ENCODE measurements around the gene PPFIA3. TPM values are rescaled to one million over a fixed set of nuclear protein-coding genes. Genes with fewer than 3 reads are reported as not detected.
A peak's percentile ranks its signal among the peaks of the same experiment; 100 is the strongest.

The PPFIA3 gene
- total RNA-seq, 1 experiment from 2014 or later, result 19.1 TPM

DNA sequence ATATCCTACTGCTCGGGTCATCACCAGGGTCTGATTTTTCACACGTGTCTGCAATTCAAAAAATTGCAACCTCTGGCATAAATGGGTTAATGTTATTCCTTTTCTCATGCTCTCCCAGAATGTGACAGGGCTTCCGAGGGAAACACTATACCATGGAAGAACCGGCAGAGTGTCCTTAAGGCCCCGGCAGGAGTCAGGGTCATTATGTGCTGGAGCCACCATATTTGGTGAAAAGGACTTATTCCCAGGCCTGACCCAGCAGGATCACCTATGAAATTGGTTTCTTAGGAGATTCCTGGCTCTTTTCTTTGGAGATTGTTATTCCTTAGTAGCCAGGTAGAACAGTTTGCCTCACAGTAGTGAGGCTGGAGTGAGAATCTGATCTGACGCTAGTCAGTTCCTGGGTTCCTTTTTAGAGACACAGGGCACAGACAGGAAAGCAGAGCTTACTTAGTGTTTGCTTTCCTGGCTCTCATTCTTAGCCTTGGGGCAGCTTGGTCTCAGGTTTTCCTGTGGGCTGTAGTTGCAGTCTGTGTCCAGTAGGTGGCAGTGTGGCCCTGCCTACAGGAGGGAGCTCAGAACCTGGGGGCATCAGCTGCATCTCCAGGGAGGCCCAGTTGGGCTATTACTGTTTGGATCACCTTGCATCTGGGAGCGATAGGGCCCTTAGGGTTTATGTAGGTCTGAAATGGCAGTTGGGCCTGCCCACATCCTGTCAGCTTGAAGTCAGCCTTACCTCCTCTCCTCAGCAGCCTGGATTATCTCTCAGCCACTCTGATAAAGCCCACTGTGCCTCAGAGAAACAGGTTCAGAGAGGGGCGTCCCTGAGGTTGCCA lies 21.7 kb upstream of the PPFIA3 start:
- Histone ChIP-seq H3T11ph (ENCODE audit: low read length) (no peak overlapping the region), H4K5ac (ENCODE audit: insufficient read length, low read depth, low read length) (no peak overlapping the region), H3K79me1 (ENCODE audit: insufficient read depth, low read depth, low read length, poor library complexity, severe bottlenecking) (peaks cover 3% of the 10 kb centered on the region), H3K18ac (ENCODE audit: insufficient read length, low read depth, low read length) (no peak overlapping the region), H3K23ac (ENCODE audit: insufficient read length, low read depth, low read length) (no peak overlapping the region), H4K8ac (replicated peaks; ENCODE audit: insufficient read length, low read depth, low read length) (no peak overlapping the region), H3K14ac (ENCODE audit: insufficient read depth, low read length) (no peak overlapping the region), H3K4me1 (ENCODE audit: insufficient read depth, low read length) (no peaks in the 10 kb centered on the region), H2BK5ac (ENCODE audit: insufficient read length, low read length) (no peak overlapping the region), H3K9ac (ENCODE audit: extremely low read depth, insufficient read length, low read length) (no peak overlapping the region), H3K23me2 (ENCODE audit: insufficient read length, low read depth, low read length, poor library complexity, severe bottlenecking) (no peaks in the 10 kb centered on the region), H2BK120ac (ENCODE audit: low read depth, low read length, poor library complexity, severe bottlenecking) (no peak overlapping the region), H3K27ac (ENCODE audit: insufficient read length, low read depth, low read length) (no peak overlapping the region), H3K79me2 (ENCODE audit: insufficient read depth, low read length) (no peaks in the 10 kb centered on the region; the same call in 1 of the 2 replicates), H3K9me3 (ENCODE audit: control insufficient read depth, low read depth, low read length) (no peaks in the 10 kb centered on the region), H2AK5ac (ENCODE audit: insufficient read length, low read length) (no peak overlapping the region), H3K4me2 (ENCODE audit: insufficient read depth, insufficient read length, low read length) (no peak overlapping the region), H2BK12ac (ENCODE audit: insufficient read length, low read depth, low read length) (no peak overlapping the region), H4K91ac (ENCODE audit: insufficient read length, low read depth, low read length) (no peak overlapping the region), H3K27me3 (ENCODE audit: insufficient read depth, low read length) (no peaks in the 10 kb centered on the region), H3K4ac (ENCODE audit: low read depth, low read length) (no peak overlapping the region), H4K20me1 (ENCODE audit: control insufficient read depth, insufficient read depth, insufficient read length) (no peaks in the 10 kb centered on the region), H2BK15ac (ENCODE audit: low read depth, low read length) (no peak overlapping the region), H3K56ac (ENCODE audit: insufficient read length, low read depth, low read length) (no peak overlapping the region), H2BK20ac (ENCODE audit: low read depth, low read length, poor library complexity, severe bottlenecking) (no peak overlapping the region), H2AFZ (ENCODE audit: low read length) (no peak overlapping the region)
- H3K4me1 Mint-ChIP-seq, result peaks cover 4 to 14% of the 10 kb centered on the region in 2 experiments; a peak in 2 of 4 replicates
- TF ChIP-seq, protein P1, sequence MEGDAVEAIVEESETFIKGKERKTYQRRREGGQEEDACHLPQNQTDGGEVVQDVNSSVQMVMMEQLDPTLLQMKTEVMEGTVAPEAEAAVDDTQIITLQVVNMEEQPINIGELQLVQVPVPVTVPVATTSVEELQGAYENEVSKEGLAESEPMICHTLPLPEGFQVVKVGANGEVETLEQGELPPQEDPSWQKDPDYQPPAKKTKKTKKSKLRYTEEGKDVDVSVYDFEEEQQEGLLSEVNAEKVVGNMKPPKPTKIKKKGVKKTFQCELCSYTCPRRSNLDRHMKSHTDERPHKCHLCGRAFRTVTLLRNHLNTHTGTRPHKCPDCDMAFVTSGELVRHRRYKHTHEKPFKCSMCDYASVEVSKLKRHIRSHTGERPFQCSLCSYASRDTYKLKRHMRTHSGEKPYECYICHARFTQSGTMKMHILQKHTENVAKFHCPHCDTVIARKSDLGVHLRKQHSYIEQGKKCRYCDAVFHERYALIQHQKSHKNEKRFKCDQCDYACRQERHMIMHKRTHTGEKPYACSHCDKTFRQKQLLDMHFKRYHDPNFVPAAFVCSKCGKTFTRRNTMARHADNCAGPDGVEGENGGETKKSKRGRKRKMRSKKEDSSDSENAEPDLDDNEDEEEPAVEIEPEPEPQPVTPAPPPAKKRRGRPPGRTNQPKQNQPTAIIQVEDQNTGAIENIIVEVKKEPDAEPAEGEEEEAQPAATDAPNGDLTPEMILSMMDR (conservative IDR thresholded peaks at IDR 0.05), result peak; percentile 100
- peaks cover 38 to 86% (median 83%) of the 10 kb centered on the region in 3 experiments for H3K36me3 Mint-ChIP-seq (ENCODE audit: insufficient read depth in 1 of 3, low read depth in 3 of 3)
- H3K9me3 Mint-ChIP-seq, result no peaks in the 10 kb centered on the region
- H3K4me3 Mint-ChIP-seq, result no peak overlapping the region
- H3K27me3 Mint-ChIP-seq (ENCODE audit: low read depth), result no peaks in the 10 kb centered on the region
- H3K27ac Mint-ChIP-seq, result peak overlapping the region; percentile 18 to 96 (median 67); a peak in 3 of 7 replicates
- WGBS (ENCODE audit: extremely low coverage, insufficient read length, low lambda C conversion rate), result no CpG with 5 or more reads among the region's 8 CpGs
- peak; percentile 86 for DNase-seq
